Osteoblast (primary cell): Measurements from ENCODE around the gene DEGS2. TPM values are rescaled to one million over a fixed set of nuclear protein-coding genes. Genes with fewer than 3 reads are reported as not detected.

Experiments used
- DNase-seq: peaks from one replicate; pipeline ENCODE4 v3.0.0; 2011; ENCODE audit warnings: low spot score, mixed read lengths; ENCODE audit not compliant: insufficient read length; ENCODE audit errors: missing footprints
- H2AFZ ChIP-seq: 2 replicates; pipeline ENCODE4 v1.6.0; 2011; ENCODE audit warnings: mild to moderate bottlenecking, low read length
- H3K27ac ChIP-seq: 2 replicates; pipeline ENCODE4 v1.5.1; 2011; ENCODE audit warnings: mild to moderate bottlenecking, low read depth, low read length, moderate library complexity
- H3K27me3 ChIP-seq: 2 replicates; pipeline ENCODE4 v1.6.0; 2012; ENCODE audit warnings: mild to moderate bottlenecking, control low read depth, inconsistent platforms, low read length, moderate library complexity; ENCODE audit not compliant: insufficient read depth
- H3K36me3 ChIP-seq: 2 replicates; pipeline ENCODE4 v1.5.1; 2011; ENCODE audit warnings: mild to moderate bottlenecking, low read length, control low read depth, moderate library complexity; ENCODE audit not compliant: insufficient read depth
- H3K4me1 ChIP-seq: 2 replicates; pipeline ENCODE4 v1.5.1; 2011; ENCODE audit warnings: mild to moderate bottlenecking, low read length, control low read depth, moderate library complexity; ENCODE audit not compliant: insufficient read depth
- H3K4me2 ChIP-seq: 2 replicates; pipeline ENCODE4 v1.6.0; 2011; ENCODE audit warnings: mild to moderate bottlenecking, low read length; ENCODE audit not compliant: insufficient read depth
- H3K4me3 ChIP-seq: fragments of 200-600 bp; sonication (generic); 3 replicates; pipeline ENCODE4 v1.5.1; 2012; ENCODE audit warnings: mild to moderate bottlenecking, low read length, inconsistent platforms; ENCODE audit not compliant: insufficient read depth
- H3K79me2 ChIP-seq: 2 replicates; pipeline ENCODE4 v1.6.0; 2012; ENCODE audit warnings: mild to moderate bottlenecking, low read length, control low read depth, inconsistent platforms; ENCODE audit not compliant: insufficient read depth
- H3K9me3 ChIP-seq: 2 replicates; pipeline ENCODE4 v1.5.1; 2011; ENCODE audit warnings: low read depth, low read length, control low read depth
- H4K20me1 ChIP-seq: 2 replicates; pipeline ENCODE4 v1.6.0; 2012; ENCODE audit warnings: mild to moderate bottlenecking, low read length, control low read depth; ENCODE audit not compliant: insufficient read depth
- small RNA-seq: library from RNA; depleted of rRNA; stranded (forward); fragments of <200 nt; gene quantifications from one replicate; pipeline ENCODE3, GENCODE V24; 2012
- total RNA-seq: library from RNA; depleted of rRNA; stranded (reverse); fragments of >200 nt; gene quantifications from 2 replicates; pipeline ENCODE4 v1.2.3, GENCODE V29; 2012
- TF ChIP-seq, protein P1 (sequence below): IDR thresholded peaks from 2 replicates; pipeline ENCODE4 v1.5.1; 2011; ENCODE audit warnings: mild to moderate bottlenecking, low read depth, low read length, moderate library complexity; ENCODE audit errors: extremely low read depth

DEGS2 gene
- total RNA-seq, 1 donor = 0.36 TPM

DNA sequence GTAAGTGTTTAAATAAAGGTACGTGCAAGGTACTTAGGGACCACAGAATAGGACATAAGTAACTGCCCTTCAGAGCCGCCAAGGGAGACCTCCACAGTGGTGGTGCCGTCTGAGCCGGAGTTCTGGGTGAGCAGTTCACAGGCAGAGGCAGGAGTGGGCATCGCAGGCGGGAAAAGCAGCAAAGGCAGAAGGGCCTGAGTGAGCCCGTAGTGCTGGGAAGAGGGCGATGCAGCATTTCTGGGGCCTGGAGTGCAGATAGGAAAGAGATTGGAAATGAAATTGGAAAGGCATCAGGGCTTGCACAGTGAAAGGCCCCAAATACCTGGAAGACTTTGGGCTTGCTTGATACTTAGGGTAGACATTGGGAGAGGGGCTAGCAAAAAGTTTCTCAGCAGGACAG, 61.3 kb downstream of the DEGS2 start:
- Histone ChIP-seq H3K36me3 (peaks cover 15% of the 10 kb centered on the region), H3K79me2 (no peaks in the 10 kb centered on the region), H3K27me3 (no peaks in the 10 kb centered on the region), H2AFZ (no peak overlapping the region), H3K4me3 (no peak overlapping the region), H3K27ac (no peak overlapping the region), H3K4me1 (peaks cover 17% of the 10 kb centered on the region), H3K4me2 (no peak overlapping the region), H3K9me3 (no peaks in the 10 kb centered on the region), H4K20me1 (peaks cover 4% of the 10 kb centered on the region)
- TF ChIP-seq, protein P1, sequence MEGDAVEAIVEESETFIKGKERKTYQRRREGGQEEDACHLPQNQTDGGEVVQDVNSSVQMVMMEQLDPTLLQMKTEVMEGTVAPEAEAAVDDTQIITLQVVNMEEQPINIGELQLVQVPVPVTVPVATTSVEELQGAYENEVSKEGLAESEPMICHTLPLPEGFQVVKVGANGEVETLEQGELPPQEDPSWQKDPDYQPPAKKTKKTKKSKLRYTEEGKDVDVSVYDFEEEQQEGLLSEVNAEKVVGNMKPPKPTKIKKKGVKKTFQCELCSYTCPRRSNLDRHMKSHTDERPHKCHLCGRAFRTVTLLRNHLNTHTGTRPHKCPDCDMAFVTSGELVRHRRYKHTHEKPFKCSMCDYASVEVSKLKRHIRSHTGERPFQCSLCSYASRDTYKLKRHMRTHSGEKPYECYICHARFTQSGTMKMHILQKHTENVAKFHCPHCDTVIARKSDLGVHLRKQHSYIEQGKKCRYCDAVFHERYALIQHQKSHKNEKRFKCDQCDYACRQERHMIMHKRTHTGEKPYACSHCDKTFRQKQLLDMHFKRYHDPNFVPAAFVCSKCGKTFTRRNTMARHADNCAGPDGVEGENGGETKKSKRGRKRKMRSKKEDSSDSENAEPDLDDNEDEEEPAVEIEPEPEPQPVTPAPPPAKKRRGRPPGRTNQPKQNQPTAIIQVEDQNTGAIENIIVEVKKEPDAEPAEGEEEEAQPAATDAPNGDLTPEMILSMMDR = no peak
- no peak for DNase-seq

- Histone ChIP-seq H2AFZ (no peak overlapping the region), H3K27me3 (no peaks in the 10 kb centered on the region), H3K79me2 (no peaks in the 10 kb centered on the region), H3K9me3 (no peaks in the 10 kb centered on the region), H4K20me1 (peaks cover 4% of the 10 kb centered on the region), H3K4me1 (peaks cover 14% of the 10 kb centered on the region), H3K4me3 (no peak overlapping the region), H3K36me3 (peaks cover 15% of the 10 kb centered on the region), H3K4me2 (peak overlapping the region; percentile 15), H3K27ac (peak overlapping the region; percentile 52)
- TF ChIP-seq, protein P1 = no peak
- no peak for DNase-seq
These were observed 62.8 kb downstream of the DEGS2 start for GRCh38 chr14:100096656-100097055.

Small RNA genes within 50 kb of the gene (small RNA-seq; reads per million reads assigned to genes)
- gene MIR151B = not detected
- gene MIR342 = 3,978 reads per million, percentile 100 among the genes with 10 or more reads in this experiment

Other genes starting within 250 kb of the DEGS2 start
- 16.6 and 17.4 TPM in 2 replicates for gene EVL, start 94.2 kb downstream of the DEGS2 start, total RNA-seq
- 45.2 and 47.1 TPM in 2 replicates for gene YY1, start 79.5 kb upstream of the DEGS2 start, total RNA-seq
- 11.8 and 19.9 TPM in 2 replicates for gene SLC25A29, start 146.8 kb upstream of the DEGS2 start, total RNA-seq
- gene SLC25A47, start 163.7 kb upstream of the DEGS2 start, total RNA-seq = not detected in 2 replicates
- gene WDR25, start 216.8 kb upstream of the DEGS2 start, total RNA-seq = 18.0 and 22.1 TPM in 2 replicates